GM23338 (cell line): Measurements from ENCODE around the gene ANKLE2. TPM values are rescaled to one million over a fixed set of nuclear protein-coding genes. Genes with fewer than 3 reads are reported as not detected.

Source experiments
- ATAC-seq: fragments of 200-7000 bp; cut with Tn5 transposase; 3 replicates; pipeline ENCODE4 v1.9.1; 2020
- DNase-seq: peaks from one replicate; pipeline ENCODE4 v3.0.0-alpha.2; 2015; ENCODE audit warnings: low spot score
- H2AFZ ChIP-seq: fragments of 200-600 bp; sonication (generic); 2 replicates; pipeline ENCODE4 v1.8.0; 2016; ENCODE audit warnings: antibody characterized with exemption, mild to moderate bottlenecking, moderate library complexity
- H3F3A ChIP-seq: fragments of 200-600 bp; sonication (generic); replicated peaks from 2 replicates; pipeline ENCODE4 v1.8.0; 2017; ENCODE audit warnings: antibody characterized with exemption, mixed run types, low read depth
- H3K27ac ChIP-seq: fragments of 200-600 bp; sonication (generic); 2 replicates; pipeline ENCODE4 v1.6.1; 2016; ENCODE audit warnings: low read depth
- H3K27me3 ChIP-seq: fragments of 200-600 bp; sonication (generic); 2 replicates; pipeline ENCODE4 v1.8.0; 2016; ENCODE audit warnings: mild to moderate bottlenecking, mixed run types, moderate library complexity; ENCODE audit not compliant: insufficient read depth
- H3K36me3 ChIP-seq: fragments of 200-600 bp; sonication (generic); 2 replicates; pipeline ENCODE4 v1.8.0; 2016; ENCODE audit warnings: mild to moderate bottlenecking; ENCODE audit not compliant: insufficient read depth
- H3K4me1 ChIP-seq: fragments of 200-600 bp; sonication (generic); 2 replicates; pipeline ENCODE4 v1.8.0; 2016; ENCODE audit warnings: mild to moderate bottlenecking, moderate library complexity; ENCODE audit not compliant: insufficient read depth
- H3K4me2 ChIP-seq: fragments of 200-600 bp; sonication (generic); 2 replicates; pipeline ENCODE4 v1.7.1; 2017; ENCODE audit warnings: mixed run types
- H3K4me3 ChIP-seq: fragments of 200-600 bp; sonication (generic); 2 replicates; pipeline ENCODE4 v1.6.1; 2016; ENCODE audit warnings: mixed run types
- H3K79me2 ChIP-seq: fragments of 200-600 bp; sonication (generic); replicated peaks from 2 replicates; pipeline ENCODE4 v1.8.0; 2017; ENCODE audit warnings: mild to moderate bottlenecking; ENCODE audit not compliant: insufficient read depth
- H3K9me2 ChIP-seq: fragments of 200-600 bp; sonication (generic); 2 replicates; pipeline ENCODE4 v1.8.0; 2017; ENCODE audit not compliant: insufficient read depth
- H4K20me1 ChIP-seq: fragments of 200-600 bp; sonication (generic); replicated peaks from 2 replicates; pipeline ENCODE4 v1.8.0; 2017; ENCODE audit warnings: mild to moderate bottlenecking; ENCODE audit not compliant: insufficient read depth
- H3K27ac Mint-ChIP-seq: 2 replicates; pipeline ENCODE4 v1.8.0; 2020; ENCODE audit warnings: inconsistent platforms, mild to moderate bottlenecking, moderate library complexity, mixed read lengths
- H3K27me3 Mint-ChIP-seq: 3 replicates; pipeline ENCODE4 v1.8.0; 2022; ENCODE audit warnings: low read depth, mild to moderate bottlenecking, moderate library complexity, mixed read lengths, inconsistent platforms; ENCODE audit not compliant: insufficient read depth, poor library complexity
- H3K36me3 Mint-ChIP-seq: 3 replicates; pipeline ENCODE4 v1.8.0; 2021; ENCODE audit warnings: low read depth, mild to moderate bottlenecking, inconsistent platforms, moderate library complexity, mixed read lengths
- H3K4me1 Mint-ChIP-seq: 3 replicates; pipeline ENCODE4 v1.8.0; 2020; ENCODE audit warnings: mild to moderate bottlenecking, inconsistent platforms, mixed read lengths
- H3K4me3 Mint-ChIP-seq: 3 replicates; pipeline ENCODE4 v1.8.0; 2021; ENCODE audit warnings: moderate library complexity, mild to moderate bottlenecking, inconsistent platforms, mixed read lengths
- H3K9me3 Mint-ChIP-seq: 3 replicates; pipeline ENCODE4 v1.8.0; 2020; ENCODE audit warnings: moderate library complexity, mild to moderate bottlenecking, inconsistent platforms, mixed read lengths
- ETS1 ChIP-seq: IDR thresholded peaks from 2 replicates; pipeline ENCODE4 v1.6.1; 2016; ENCODE audit warnings: antibody characterized with exemption
- EZH2 ChIP-seq: fragments of 200-600 bp; sonication (generic); IDR thresholded peaks from one replicate; pipeline ENCODE4 v1.8.0; 2017; ENCODE audit warnings: antibody characterized with exemption, mild to moderate bottlenecking, low read depth; ENCODE audit not compliant: unreplicated experiment
- EZH2phosphoT487 ChIP-seq: fragments of 200-600 bp; sonication (generic); IDR thresholded peaks from one replicate; pipeline ENCODE4 v1.8.1; 2018; ENCODE audit warnings: antibody characterized with exemption; ENCODE audit not compliant: unreplicated experiment
- JUNB ChIP-seq: IDR thresholded peaks from one replicate; pipeline ENCODE4 v1.6.1; 2016; ENCODE audit warnings: antibody characterized with exemption; ENCODE audit not compliant: unreplicated experiment
- NANOG ChIP-seq: IDR thresholded peaks from 2 replicates; pipeline ENCODE4 v1.6.1; 2016; ENCODE audit warnings: antibody characterized with exemption, borderline replicate concordance
- POLR2AphosphoS5 ChIP-seq: IDR thresholded peaks from 2 replicates; pipeline ENCODE4 v1.6.1; 2016; ENCODE audit warnings: antibody characterized with exemption, low read depth
- STAT1 ChIP-seq: IDR thresholded peaks from one replicate; pipeline ENCODE4 v1.6.1; 2016; ENCODE audit warnings: antibody characterized with exemption; ENCODE audit not compliant: unreplicated experiment
- ZNF331 ChIP-seq: fragments of 250-450 bp; sonication (Bioruptor Pico); IDR thresholded peaks from 2 replicates; pipeline ENCODE4 v1.5.0; 2020; ENCODE audit warnings: low read depth, mild to moderate bottlenecking, moderate library complexity
- ZNF462 ChIP-seq: fragments of 250-450 bp; sonication (Bioruptor Pico); IDR thresholded peaks from 2 replicates; pipeline ENCODE4 v1.5.0; 2020; ENCODE audit warnings: mild to moderate bottlenecking, moderate library complexity
- polyA plus RNA-seq: library from polyadenylated mRNA; unstranded; fragments of >200 nt; fragmentation: Nextera tagmentation; extraction: Ambion mirVana; gene quantifications from 2 replicates; pipeline ENCODE4 v1.2.1, GENCODE V29; 2016
- total RNA-seq: library from RNA; depleted of rRNA; stranded (reverse); fragments of >200 nt; shearing (Covaris generic); gene quantifications from 2 replicates; pipeline ENCODE4 v1.2.3, GENCODE V29; 2014
- TF ChIP-seq, protein P1 (sequence below), 2 experiments: fragments of 200-600 bp in 1 of 2; sonication (generic) in 1 of 2; conservative IDR thresholded peaks; 2 replicates each; pipeline versions ENCODE4 v1.5.1 to v1.6.1; 2016 to 2017; ENCODE audit warnings: antibody characterized with exemption in 2 of 2, low read depth in 2 of 2, mild to moderate bottlenecking in 2 of 2, moderate library complexity in 1 of 2
- TF ChIP-seq, protein P2 (sequence below): IDR thresholded peaks from one replicate; pipeline ENCODE4 v1.6.1; 2018; ENCODE audit warnings: antibody characterized with exemption; ENCODE audit not compliant: unreplicated experiment

Gene ANKLE2
- total and polyA plus RNA-seq, 2 experiments from 2014 or later: 27.2 to 63.7 TPM

GRCh38 chr12:132787877-132788276 lies 26.2 kb upstream of the ANKLE2 start (continued):
- TF ChIP-seq, protein P1, sequence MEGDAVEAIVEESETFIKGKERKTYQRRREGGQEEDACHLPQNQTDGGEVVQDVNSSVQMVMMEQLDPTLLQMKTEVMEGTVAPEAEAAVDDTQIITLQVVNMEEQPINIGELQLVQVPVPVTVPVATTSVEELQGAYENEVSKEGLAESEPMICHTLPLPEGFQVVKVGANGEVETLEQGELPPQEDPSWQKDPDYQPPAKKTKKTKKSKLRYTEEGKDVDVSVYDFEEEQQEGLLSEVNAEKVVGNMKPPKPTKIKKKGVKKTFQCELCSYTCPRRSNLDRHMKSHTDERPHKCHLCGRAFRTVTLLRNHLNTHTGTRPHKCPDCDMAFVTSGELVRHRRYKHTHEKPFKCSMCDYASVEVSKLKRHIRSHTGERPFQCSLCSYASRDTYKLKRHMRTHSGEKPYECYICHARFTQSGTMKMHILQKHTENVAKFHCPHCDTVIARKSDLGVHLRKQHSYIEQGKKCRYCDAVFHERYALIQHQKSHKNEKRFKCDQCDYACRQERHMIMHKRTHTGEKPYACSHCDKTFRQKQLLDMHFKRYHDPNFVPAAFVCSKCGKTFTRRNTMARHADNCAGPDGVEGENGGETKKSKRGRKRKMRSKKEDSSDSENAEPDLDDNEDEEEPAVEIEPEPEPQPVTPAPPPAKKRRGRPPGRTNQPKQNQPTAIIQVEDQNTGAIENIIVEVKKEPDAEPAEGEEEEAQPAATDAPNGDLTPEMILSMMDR (conservative IDR thresholded peaks at IDR 0.05; ENCODE audit: low read depth in 2 of 2): no peak
- TF ChIP-seq NANOG (no peak), STAT1 (no peak), EZH2 (no peak), POLR2AphosphoS5 (no peak)

DNA sequence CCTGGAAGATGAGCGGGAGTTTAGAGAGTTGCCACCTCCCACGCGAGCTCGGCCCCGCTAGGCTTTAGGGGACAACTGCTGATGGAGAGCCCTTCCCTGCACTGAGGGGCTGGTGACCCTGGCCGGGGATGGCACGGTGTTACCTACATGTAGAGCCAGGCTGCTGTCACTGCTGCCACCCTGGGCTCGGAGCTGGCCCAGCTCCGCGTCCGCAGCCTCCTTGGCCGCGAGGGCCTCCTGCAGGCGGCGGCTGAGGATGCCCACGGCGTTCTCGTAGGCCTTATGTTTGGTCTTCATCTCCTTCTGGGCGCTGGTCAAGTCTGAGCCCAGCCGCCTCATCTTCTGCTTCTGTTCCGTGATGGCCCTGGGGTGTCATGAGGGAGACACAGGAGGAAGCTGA lies 24.6 kb upstream of the ANKLE2 start:
- Mint-ChIP-seq H3K4me3 (no peak overlapping the region), H3K27ac (peak overlapping the region; percentile 39; the same call in 1 of the 2 replicates), H3K36me3 (peaks cover 70% of the 10 kb centered on the region), H3K4me1 (no peaks in the 10 kb centered on the region), H3K9me3 (no peaks in the 10 kb centered on the region), H3K27me3 (peaks cover 5% of the 10 kb centered on the region)
- Histone ChIP-seq H3F3A (0 out of 2 replicates have a peak, but pooled peaks cover 6% of the 10 kb centered on the region), H3K79me2 (no peaks in the 10 kb centered on the region), H3K36me3 (peaks cover 16% of the 10 kb centered on the region; the same call in 1 of the 2 replicates), H3K4me1 (no peaks in the 10 kb centered on the region), H3K27me3 (no peaks in the 10 kb centered on the region), H4K20me1 (no peaks in the 10 kb centered on the region), H3K27ac (no peak overlapping the region), H3K9me2 (no peaks in the 10 kb centered on the region), H2AFZ (no peak overlapping the region), H3K4me3 (no peak overlapping the region), H3K4me2 (no peak overlapping the region)
- ATAC-seq (no peak), DNase-seq (no peak)
- TF ChIP-seq ETS1 (no peak), ZNF331 (CRISPR knock-in tag) (no peak), EZH2phosphoT487 (no peak), JUNB (no peak), ZNF462 (CRISPR knock-in tag) (no peak)
- TF ChIP-seq, protein P2, sequence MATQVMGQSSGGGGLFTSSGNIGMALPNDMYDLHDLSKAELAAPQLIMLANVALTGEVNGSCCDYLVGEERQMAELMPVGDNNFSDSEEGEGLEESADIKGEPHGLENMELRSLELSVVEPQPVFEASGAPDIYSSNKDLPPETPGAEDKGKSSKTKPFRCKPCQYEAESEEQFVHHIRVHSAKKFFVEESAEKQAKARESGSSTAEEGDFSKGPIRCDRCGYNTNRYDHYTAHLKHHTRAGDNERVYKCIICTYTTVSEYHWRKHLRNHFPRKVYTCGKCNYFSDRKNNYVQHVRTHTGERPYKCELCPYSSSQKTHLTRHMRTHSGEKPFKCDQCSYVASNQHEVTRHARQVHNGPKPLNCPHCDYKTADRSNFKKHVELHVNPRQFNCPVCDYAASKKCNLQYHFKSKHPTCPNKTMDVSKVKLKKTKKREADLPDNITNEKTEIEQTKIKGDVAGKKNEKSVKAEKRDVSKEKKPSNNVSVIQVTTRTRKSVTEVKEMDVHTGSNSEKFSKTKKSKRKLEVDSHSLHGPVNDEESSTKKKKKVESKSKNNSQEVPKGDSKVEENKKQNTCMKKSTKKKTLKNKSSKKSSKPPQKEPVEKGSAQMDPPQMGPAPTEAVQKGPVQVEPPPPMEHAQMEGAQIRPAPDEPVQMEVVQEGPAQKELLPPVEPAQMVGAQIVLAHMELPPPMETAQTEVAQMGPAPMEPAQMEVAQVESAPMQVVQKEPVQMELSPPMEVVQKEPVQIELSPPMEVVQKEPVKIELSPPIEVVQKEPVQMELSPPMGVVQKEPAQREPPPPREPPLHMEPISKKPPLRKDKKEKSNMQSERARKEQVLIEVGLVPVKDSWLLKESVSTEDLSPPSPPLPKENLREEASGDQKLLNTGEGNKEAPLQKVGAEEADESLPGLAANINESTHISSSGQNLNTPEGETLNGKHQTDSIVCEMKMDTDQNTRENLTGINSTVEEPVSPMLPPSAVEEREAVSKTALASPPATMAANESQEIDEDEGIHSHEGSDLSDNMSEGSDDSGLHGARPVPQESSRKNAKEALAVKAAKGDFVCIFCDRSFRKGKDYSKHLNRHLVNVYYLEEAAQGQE: no peak
- TF ChIP-seq, protein P1 (conservative IDR thresholded peaks at IDR 0.05; ENCODE audit: low read depth in 2 of 2): no peak
